Smooth muscle cell (in vitro differentiated cells): ENCODE data around the gene NCEH1. TPM values are rescaled to one million over a fixed set of nuclear protein-coding genes. Genes with fewer than 3 reads are reported as not detected.

Source experiments
- DNase-seq: peaks from one replicate; lab custom pipeline; 2025; ENCODE audit not compliant: unreplicated experiment; lab: John Stamatoyannopoulos, UW
- H2AFZ ChIP-seq: fragments of 200-600 bp; sonication (generic); 2 replicates; pipeline ENCODE4 v1.6.0; 2016; ENCODE audit warnings: antibody characterized with exemption, low read depth, mild to moderate bottlenecking
- H3F3A ChIP-seq: fragments of 200-600 bp; sonication (generic); 2 replicates; pipeline ENCODE4 v1.6.0; 2017; ENCODE audit warnings: antibody characterized with exemption, low read depth
- H3K27ac ChIP-seq: fragments of 200-600 bp; sonication (generic); 2 replicates; pipeline ENCODE4 v1.5.1; 2016; ENCODE audit warnings: low read depth, mild to moderate bottlenecking
- H3K27me3 ChIP-seq: fragments of 200-600 bp; sonication (generic); 2 replicates; pipeline ENCODE4 v1.6.1; 2016; ENCODE audit warnings: low read depth, mild to moderate bottlenecking
- H3K36me3 ChIP-seq: fragments of 200-600 bp; sonication (generic); 2 replicates; pipeline ENCODE4 v1.5.1; 2016; ENCODE audit warnings: low read depth
- H3K4me1 ChIP-seq: fragments of 200-600 bp; sonication (generic); 2 replicates; pipeline ENCODE4 v1.5.1; 2016; ENCODE audit warnings: low read depth
- H3K4me2 ChIP-seq: fragments of 200-600 bp; sonication (generic); 2 replicates; pipeline ENCODE4 v1.6.0; 2016; ENCODE audit warnings: mild to moderate bottlenecking
- H3K4me3 ChIP-seq: fragments of 200-600 bp; sonication (generic); 2 replicates; pipeline ENCODE4 v1.5.1; 2016; ENCODE audit warnings: mild to moderate bottlenecking
- H3K79me2 ChIP-seq: fragments of 200-600 bp; sonication (generic); 2 replicates; pipeline ENCODE4 v1.6.0; 2016; ENCODE audit warnings: low read depth, mild to moderate bottlenecking
- H3K9ac ChIP-seq: fragments of 200-600 bp; sonication (generic); 2 replicates; pipeline ENCODE4 v1.6.0; 2016; ENCODE audit warnings: low read depth
- H3K9me3 ChIP-seq: fragments of 200-600 bp; sonication (generic); replicated peaks from 2 replicates; pipeline ENCODE4 v1.5.1; 2016; ENCODE audit warnings: low read depth
- H4K20me1 ChIP-seq: fragments of 200-600 bp; sonication (generic); 2 replicates; pipeline ENCODE4 v1.6.0; 2016; ENCODE audit warnings: low read depth
- WGBS: methylation state at CpG from one replicate; pipeline ENCODE4 v1.1.7; 2016; ENCODE audit warnings: low lambda C conversion rate; 5-methylcytosine and 5-hydroxymethylcytosine counted together
- polyA plus RNA-seq: library from polyadenylated mRNA; unstranded; fragments of >200 nt; fragmentation: Nextera tagmentation; extraction: Ambion mirVana; gene quantifications from 2 replicates; pipeline ENCODE4 v1.2.1, GENCODE V29; 2016
- total RNA-seq: library from RNA; depleted of rRNA; stranded (reverse); fragments of >200 nt; gene quantifications from 2 replicates; pipeline ENCODE4 v1.2.3, GENCODE V29; 2014
- TF ChIP-seq, protein P1 (sequence below): fragments of 200-600 bp; sonication (generic); IDR thresholded peaks from 2 replicates; pipeline ENCODE4 v1.5.1; 2017; ENCODE audit warnings: borderline replicate concordance, mild to moderate bottlenecking, antibody characterized with exemption; ENCODE audit not compliant: insufficient read depth, poor library complexity, severe bottlenecking

Gene NCEH1
- total and polyA plus RNA-seq, 2 experiments from 2014 or later: 1.9 to 5.3 TPM

GRCh38 chr3:172609750-172610149 lies 101.1 kb downstream of the NCEH1 start:
- H3K4me2 ChIP-seq: no peak overlapping the region
- TF ChIP-seq, protein P1, sequence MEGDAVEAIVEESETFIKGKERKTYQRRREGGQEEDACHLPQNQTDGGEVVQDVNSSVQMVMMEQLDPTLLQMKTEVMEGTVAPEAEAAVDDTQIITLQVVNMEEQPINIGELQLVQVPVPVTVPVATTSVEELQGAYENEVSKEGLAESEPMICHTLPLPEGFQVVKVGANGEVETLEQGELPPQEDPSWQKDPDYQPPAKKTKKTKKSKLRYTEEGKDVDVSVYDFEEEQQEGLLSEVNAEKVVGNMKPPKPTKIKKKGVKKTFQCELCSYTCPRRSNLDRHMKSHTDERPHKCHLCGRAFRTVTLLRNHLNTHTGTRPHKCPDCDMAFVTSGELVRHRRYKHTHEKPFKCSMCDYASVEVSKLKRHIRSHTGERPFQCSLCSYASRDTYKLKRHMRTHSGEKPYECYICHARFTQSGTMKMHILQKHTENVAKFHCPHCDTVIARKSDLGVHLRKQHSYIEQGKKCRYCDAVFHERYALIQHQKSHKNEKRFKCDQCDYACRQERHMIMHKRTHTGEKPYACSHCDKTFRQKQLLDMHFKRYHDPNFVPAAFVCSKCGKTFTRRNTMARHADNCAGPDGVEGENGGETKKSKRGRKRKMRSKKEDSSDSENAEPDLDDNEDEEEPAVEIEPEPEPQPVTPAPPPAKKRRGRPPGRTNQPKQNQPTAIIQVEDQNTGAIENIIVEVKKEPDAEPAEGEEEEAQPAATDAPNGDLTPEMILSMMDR: no peak
- H3K27me3 ChIP-seq: no peaks in the 10 kb centered on the region
- DNase-seq: no peak
- no peaks in the 10 kb centered on the region for H3K36me3 ChIP-seq
- no peaks in the 10 kb centered on the region for H4K20me1 ChIP-seq
- H3K4me3 ChIP-seq: no peak overlapping the region
- no peak overlapping the region for H3K9ac ChIP-seq
- peaks cover 18% of the 10 kb centered on the region for H3K4me1 ChIP-seq
- no peaks in the 10 kb centered on the region for H3F3A ChIP-seq
- H3K79me2 ChIP-seq: no peaks in the 10 kb centered on the region
- no peak overlapping the region for H3K27ac ChIP-seq
- no peaks in the 10 kb centered on the region for H3K9me3 ChIP-seq
- 94% methylated on average over 6 of the region's 6 CpGs for WGBS
- no peak overlapping the region for H2AFZ ChIP-seq

GRCh38 chr3:172608575-172608974 lies 102.3 kb downstream of the NCEH1 start:
- no peak for DNase-seq
- H3K4me1 ChIP-seq: peaks cover 18% of the 10 kb centered on the region
- WGBS: 67% methylated on average over 2 of the region's 2 CpGs
- H3K27me3 ChIP-seq: no peaks in the 10 kb centered on the region
- H3K4me2 ChIP-seq: no peak overlapping the region
- no peak overlapping the region for H3K9ac ChIP-seq
- H3F3A ChIP-seq: no peaks in the 10 kb centered on the region
- no peak overlapping the region for H3K27ac ChIP-seq
- H3K79me2 ChIP-seq: no peaks in the 10 kb centered on the region
- no peak overlapping the region for H3K4me3 ChIP-seq
- no peak overlapping the region for H2AFZ ChIP-seq
- TF ChIP-seq, protein P1: no peak
- H4K20me1 ChIP-seq: no peaks in the 10 kb centered on the region
- no peaks in the 10 kb centered on the region for H3K9me3 ChIP-seq
- no peaks in the 10 kb centered on the region for H3K36me3 ChIP-seq

- Histone ChIP-seq H3K4me2 (no peak overlapping the region), H4K20me1 (no peaks in the 10 kb centered on the region), H2AFZ (no peak overlapping the region), H3K4me3 (no peak overlapping the region), H3K27ac (peak overlapping the region; percentile 49), H3F3A (no peaks in the 10 kb centered on the region), H3K9ac (no peak overlapping the region), H3K79me2 (no peaks in the 10 kb centered on the region), H3K27me3 (no peaks in the 10 kb centered on the region), H3K9me3 (no peaks in the 10 kb centered on the region), H3K36me3 (no peaks in the 10 kb centered on the region), H3K4me1 (peaks cover 18% of the 10 kb centered on the region)
- TF ChIP-seq, protein P1: no peak
- 68% methylated on average over 2 of the region's 2 CpGs for WGBS
- DNase-seq: no peak
Measured at GRCh38 chr3:172607305-172608121, 103.4 kb downstream of the NCEH1 start.

- Histone ChIP-seq H3K9me3 (no peaks in the 10 kb centered on the region), H3K36me3 (no peaks in the 10 kb centered on the region), H3K9ac (no peak overlapping the region), H3K27ac (no peak overlapping the region), H3K4me1 (peaks cover 18% of the 10 kb centered on the region), H3K4me3 (no peak overlapping the region), H3K4me2 (no peak overlapping the region), H3F3A (no peaks in the 10 kb centered on the region), H3K79me2 (no peaks in the 10 kb centered on the region), H2AFZ (no peak overlapping the region), H4K20me1 (no peaks in the 10 kb centered on the region), H3K27me3 (no peaks in the 10 kb centered on the region)
- WGBS: 75% methylated on average over 5 of the region's 5 CpGs
- TF ChIP-seq, protein P1: no peak
- DNase-seq: no peak
Measured at GRCh38 chr3:172606021-172606420, 104.8 kb downstream of the NCEH1 start.
